Peyer's patch (tissue), 4 donors: ENCODE measurements around the gene CAMK2B. TPM values are rescaled to one million over a fixed set of nuclear protein-coding genes. Genes with fewer than 3 reads are reported as not detected.

Source experiments
- DNase-seq, 3 donors: peaks; one replicate each; pipeline ENCODE4 v3.0.0-alpha.2; 2017 to 2019
- H3K27ac ChIP-seq, 4 donors: fragments of 200-600 bp; sonication (generic); one replicate each; pipeline ENCODE4 v1.5.1; 2016 to 2019
- H3K27me3 ChIP-seq, 2 donors: fragments of 200-600 bp; sonication (generic); one replicate each; pipeline ENCODE4 v1.5.1; 2019
- H3K36me3 ChIP-seq, 3 donors: fragments of 200-600 bp; sonication (generic); one replicate each; pipeline ENCODE4 v1.5.1; 2016 to 2019
- H3K4me1 ChIP-seq, 4 donors: fragments of 200-600 bp; sonication (generic); one replicate each; pipeline ENCODE4 v1.5.1; 2016 to 2019
- H3K4me3 ChIP-seq, 4 donors: fragments of 200-600 bp; sonication (generic); 1 replicate in 3 of 4; 2 replicates in 1 of 4; pipeline ENCODE4 v1.5.1; 2016 to 2019; ENCODE audit warnings: mild to moderate bottlenecking in 1 of 4
- H3K9me3 ChIP-seq, 4 donors: fragments of 200-600 bp; sonication (generic); one replicate each; pipeline ENCODE4 v1.5.1; 2016 to 2019; ENCODE audit warnings: mild to moderate bottlenecking in 1 of 4
- CTCF ChIP-seq, 6 experiments: fragments of 450-650 bp in 4 of 6; fragments of 200-600 bp in 2 of 6; sonication (generic) in 1 of 6; IDR thresholded peaks; one replicate each; pipeline ENCODE4 v1.5.1; 2017 to 2019; ENCODE audit warnings: antibody characterized with exemption in 6 of 6, mild to moderate bottlenecking in 3 of 6, moderate library complexity in 1 of 6
- POLR2A ChIP-seq, 2 donors: fragments of 450-650 bp; IDR thresholded peaks; one replicate each; pipeline ENCODE4 v1.5.1; 2017; ENCODE audit warnings: antibody characterized with exemption in 2 of 2, mild to moderate bottlenecking in 2 of 2, moderate library complexity in 2 of 2
- total RNA-seq, 4 donors: library from RNA; depleted of rRNA; stranded (reverse); fragments of >200 nt; gene quantifications; one replicate each; pipeline ENCODE4 v1.1.0, GENCODE V29; 2016

CAMK2B gene
- total RNA-seq, 4 donors from 2014 or later = 0.67 to 3.9 (median 2.2) TPM

- no peaks in the 10 kb centered on the region for H3K27me3 ChIP-seq
- H3K36me3 ChIP-seq = no peaks in the 10 kb centered on the region
- H3K4me1 ChIP-seq = no peaks in the 10 kb centered on the region
- H3K27ac ChIP-seq = no peak overlapping the region
- no peak for TF ChIP-seq POLR2A (IDR thresholded peaks at IDR 0.05)
- TF ChIP-seq CTCF (IDR thresholded peaks at IDR 0.05) = no peak
- no peaks in the 10 kb centered on the region for H3K9me3 ChIP-seq
- DNase-seq = peak in 2 of 3 donors; percentile 44 to 46
- no peak overlapping the region for H3K4me3 ChIP-seq
Observed at GRCh38 chr7:44291066-44291732, 34.2 kb downstream of the CAMK2B start.

GRCh38 chr7:44290252-44290620 is 35.2 kb downstream of the CAMK2B start:
- no peaks in the 10 kb centered on the region for H3K27me3 ChIP-seq
- DNase-seq = peak in 1 of 3 donors; percentile 33
- no peak overlapping the region for H3K27ac ChIP-seq
- no peaks in the 10 kb centered on the region for H3K9me3 ChIP-seq
- H3K4me3 ChIP-seq = no peak overlapping the region
- H3K36me3 ChIP-seq = no peaks in the 10 kb centered on the region
- no peak for TF ChIP-seq POLR2A (IDR thresholded peaks at IDR 0.05)
- TF ChIP-seq CTCF (IDR thresholded peaks at IDR 0.05) = no peak
- H3K4me1 ChIP-seq = no peaks in the 10 kb centered on the region

- H3K36me3 ChIP-seq = no peaks in the 10 kb centered on the region
- H3K27me3 ChIP-seq = no peaks in the 10 kb centered on the region
- H3K4me3 ChIP-seq = no peak overlapping the region
- TF ChIP-seq POLR2A (IDR thresholded peaks at IDR 0.05) (no peak), CTCF (IDR thresholded peaks at IDR 0.05) (no peak)
- H3K27ac ChIP-seq = no peak overlapping the region
- peak in 1 of 3 donors; percentile 27 for DNase-seq
- H3K9me3 ChIP-seq = no peaks in the 10 kb centered on the region
- no peaks in the 10 kb centered on the region for H3K4me1 ChIP-seq
Observed at GRCh38 chr7:44289341-44290251, 35.8 kb downstream of the CAMK2B start.

GRCh38 chr7:44288811-44289340 is 36.5 kb downstream of the CAMK2B start:
- Histone ChIP-seq H3K27ac (no peak overlapping the region), H3K4me3 (no peak overlapping the region), H3K9me3 (no peaks in the 10 kb centered on the region), H3K4me1 (no peaks in the 10 kb centered on the region), H3K36me3 (no peaks in the 10 kb centered on the region), H3K27me3 (no peaks in the 10 kb centered on the region)
- no peak for TF ChIP-seq POLR2A (IDR thresholded peaks at IDR 0.05)
- no peak for TF ChIP-seq CTCF (IDR thresholded peaks at IDR 0.05)
- peak in 1 of 3 donors; percentile 26 for DNase-seq

- peak in 1 of 3 donors; percentile 27 for DNase-seq
- H3K27ac ChIP-seq = no peak overlapping the region
- H3K9me3 ChIP-seq = no peaks in the 10 kb centered on the region
- no peaks in the 10 kb centered on the region for H3K36me3 ChIP-seq
- no peak for TF ChIP-seq CTCF (IDR thresholded peaks at IDR 0.05)
- TF ChIP-seq POLR2A (IDR thresholded peaks at IDR 0.05) = no peak
- no peaks in the 10 kb centered on the region for H3K4me1 ChIP-seq
- no peaks in the 10 kb centered on the region for H3K27me3 ChIP-seq
- no peak overlapping the region for H3K4me3 ChIP-seq
Observed at GRCh38 chr7:44288381-44288685, 37.1 kb downstream of the CAMK2B start.
